Cardiac muscle cell (in vitro differentiated cells and primary cell): ENCODE data around the gene ABRACL. TPM values are rescaled to one million over a fixed set of nuclear protein-coding genes. Genes with fewer than 3 reads are reported as not detected.

ENCODE experiments used
- DNase-seq, 2 donors: peaks; one replicate each; pipeline versions ENCODE4 v3.0.0 to v3.0.0-alpha.2; 2010 to 2017; ENCODE audit warnings: low read depth in 1 of 2, low spot score in 1 of 2
- H3K27ac ChIP-seq: fragments of 200-600 bp; sonication (generic); 2 replicates; pipeline ENCODE4 v1.5.1; 2016
- H3K27me3 ChIP-seq: fragments of 200-600 bp; sonication (generic); 2 replicates; pipeline ENCODE4 v1.6.0; 2016; ENCODE audit warnings: control low read depth
- H3K36me3 ChIP-seq: fragments of 200-600 bp; sonication (generic); 2 replicates; pipeline ENCODE4 v1.5.1; 2016; ENCODE audit warnings: control low read depth
- H3K4me1 ChIP-seq: fragments of 200-600 bp; sonication (generic); 2 replicates; pipeline ENCODE4 v1.8.1; 2017; ENCODE audit warnings: low read depth, mild to moderate bottlenecking, mixed run types
- H3K4me3 ChIP-seq: fragments of 200-600 bp; sonication (generic); 2 replicates; pipeline ENCODE4 v1.5.1; 2016; ENCODE audit warnings: mild to moderate bottlenecking
- H3K9me3 ChIP-seq: fragments of 200-600 bp; sonication (generic); 2 replicates; pipeline ENCODE4 v1.5.1; 2017; ENCODE audit warnings: low read depth, mild to moderate bottlenecking, control low read depth
- CTCF ChIP-seq: IDR thresholded peaks from 2 replicates; pipeline ENCODE4 v1.5.1; 2012; ENCODE audit warnings: low read depth, mild to moderate bottlenecking, low read length
- polyA plus RNA-seq: library from polyadenylated mRNA; unstranded; fragments of >200 nt; fragmentation: Nextera tagmentation; extraction: Ambion mirVana; gene quantifications from 2 replicates; pipeline ENCODE4 v1.2.1, GENCODE V29; 2016
- total RNA-seq: library from RNA; depleted of rRNA; stranded (reverse); fragments of >200 nt; gene quantifications from 2 replicates; pipeline ENCODE4 v1.2.3, GENCODE V29; 2016

The ABRACL gene
- total and polyA plus RNA-seq, 2 experiments from 2014 or later = 9.8 to 37.8 TPM

GRCh38 chr6:139079018-139079417 is 50.5 kb downstream of the ABRACL start:
- no peaks in the 10 kb centered on the region for H3K27me3 ChIP-seq
- no peaks in the 10 kb centered on the region for H3K9me3 ChIP-seq
- H3K27ac ChIP-seq = no peak overlapping the region
- no peak for TF ChIP-seq CTCF
- no peak for DNase-seq
- no peaks in the 10 kb centered on the region for H3K4me1 ChIP-seq
- no peaks in the 10 kb centered on the region for H3K36me3 ChIP-seq
- H3K4me3 ChIP-seq = no peak overlapping the region

- H3K27ac ChIP-seq = no peak overlapping the region
- H3K9me3 ChIP-seq = no peaks in the 10 kb centered on the region
- H3K36me3 ChIP-seq = no peaks in the 10 kb centered on the region
- TF ChIP-seq CTCF = no peak
- no peaks in the 10 kb centered on the region for H3K4me1 ChIP-seq
- DNase-seq = no peak
- H3K27me3 ChIP-seq = no peaks in the 10 kb centered on the region
- H3K4me3 ChIP-seq = no peak overlapping the region
Measured at GRCh38 chr6:139080255-139080920, 51.8 kb downstream of the ABRACL start.

GRCh38 chr6:139081471-139081870 is 52.9 kb downstream of the ABRACL start:
- Histone ChIP-seq H3K4me3 (no peak overlapping the region), H3K27ac (no peak overlapping the region), H3K4me1 (no peaks in the 10 kb centered on the region), H3K36me3 (no peaks in the 10 kb centered on the region), H3K9me3 (no peaks in the 10 kb centered on the region), H3K27me3 (no peaks in the 10 kb centered on the region)
- no peak for TF ChIP-seq CTCF
- DNase-seq = no peak

GRCh38 chr6:139082370-139082769 is 53.8 kb downstream of the ABRACL start:
- Histone ChIP-seq H3K27me3 (no peaks in the 10 kb centered on the region), H3K9me3 (no peaks in the 10 kb centered on the region), H3K4me3 (no peak overlapping the region), H3K36me3 (no peaks in the 10 kb centered on the region), H3K4me1 (no peaks in the 10 kb centered on the region), H3K27ac (no peak overlapping the region)
- no peak for TF ChIP-seq CTCF
- DNase-seq = no peak

- no peak overlapping the region for H3K4me3 ChIP-seq
- H3K27ac ChIP-seq = no peak overlapping the region
- H3K9me3 ChIP-seq = no peaks in the 10 kb centered on the region
- no peaks in the 10 kb centered on the region for H3K27me3 ChIP-seq
- TF ChIP-seq CTCF = no peak
- no peak for DNase-seq
- no peaks in the 10 kb centered on the region for H3K4me1 ChIP-seq
- H3K36me3 ChIP-seq = no peaks in the 10 kb centered on the region
Measured at GRCh38 chr6:139091826-139092225, 63.3 kb downstream of the ABRACL start.

Other genes starting within 250 kb of the ABRACL start
- not detected in 2 replicates for gene ECT2L, start 232.7 kb upstream of the ABRACL start, total RNA-seq
- gene ECT2L, start 232.7 kb upstream of the ABRACL start, polyA plus RNA-seq = 0.04 TPM in 1 of 2 replicates, not detected in the other
- 43.9 and 49.5 TPM in 2 replicates for gene REPS1, start 40.5 kb upstream of the ABRACL start, total RNA-seq
- 30.5 and 43.2 TPM in 2 replicates for gene REPS1, start 40.5 kb upstream of the ABRACL start, polyA plus RNA-seq
- 12.7 and 24.4 TPM in 2 replicates for gene HECA, start 106.3 kb downstream of the ABRACL start, total RNA-seq
- gene HECA, start 106.3 kb downstream of the ABRACL start, polyA plus RNA-seq = 8.7 and 19.6 TPM in 2 replicates